ENCODE results near the gene SMIM15. TPM values are rescaled to one million over a fixed set of nuclear protein-coding genes. Genes with fewer than 3 reads are reported as not detected.
"Not testable (repeated sequence)": the region's sequence is repeated elsewhere in the genome, so short reads cannot be mapped to it uniquely, and the experiment has no call there.

Gene SMIM15
- total RNA-seq, 6 donors from 2014 or later = 6.4 to 51.1 (median 35.3) TPM

- no peak for ATAC-seq (ENCODE audit: low FRiP score in 2 of 2)
- no peak overlapping the region for H3K27ac ChIP-seq
- peaks cover 0 to 6% (median 0%) of the 10 kb centered on the region in 4 donors for H3K9me3 ChIP-seq
- no peaks in the 10 kb centered on the region for H3K36me3 ChIP-seq
- H3K4me3 ChIP-seq = no peak overlapping the region
- no peaks in the 10 kb centered on the region for H3K27me3 ChIP-seq
- TF ChIP-seq POLR2A (IDR thresholded peaks at IDR 0.05) (no peak), EP300 (IDR thresholded peaks at IDR 0.05) (no peak), POLR2AphosphoS5 (IDR thresholded peaks at IDR 0.05) (no peak), CTCF (IDR thresholded peaks at IDR 0.05) (no peak)
- no peak for DNase-seq
- H3K4me1 ChIP-seq = no peaks in the 10 kb centered on the region
- 92 to 96% methylated on average over 2 of the region's 2 CpGs for WGBS, 2 donors
Observed at GRCh38 chr5:61198606-61199005, 36.3 kb upstream of the SMIM15 start.

GRCh38 chr5:61187826-61188225 lies 25.6 kb upstream of the SMIM15 start:
- H3K27ac ChIP-seq; H3K36me3 ChIP-seq; H3K27me3 ChIP-seq; H3K4me1 ChIP-seq; DNase-seq; H3K9me3 ChIP-seq; ATAC-seq (ENCODE audit: low FRiP score in 2 of 2); H3K4me3 ChIP-seq: not testable (repeated sequence)
- 94 to 100% methylated on average over 2 of the region's 2 CpGs for WGBS, 2 donors

GRCh38 chr5:61187352-61187751 lies 25.1 kb upstream of the SMIM15 start:
- H3K27me3 ChIP-seq; H3K27ac ChIP-seq; H3K4me3 ChIP-seq; ATAC-seq (ENCODE audit: low FRiP score in 2 of 2); DNase-seq; H3K9me3 ChIP-seq; H3K36me3 ChIP-seq: not testable (repeated sequence)
- peaks cover 0 to 10% (median 2%) of the 10 kb centered on the region in 4 donors for H3K4me1 ChIP-seq

- 65 to 78% methylated on average over 2 of the region's 2 CpGs for WGBS, 2 donors
- Histone ChIP-seq H3K4me3 (no peak overlapping the region), H3K36me3 (no peaks in the 10 kb centered on the region), H3K27ac (no peak overlapping the region), H3K9me3 (no peaks in the 10 kb centered on the region), H3K4me1 (peaks cover 0 to 13% (median 2%) of the 10 kb centered on the region in 4 donors), H3K27me3 (no peaks in the 10 kb centered on the region)
- DNase-seq (no peak), ATAC-seq (ENCODE audit: low FRiP score in 2 of 2) (no peak)
- TF ChIP-seq POLR2AphosphoS5 (IDR thresholded peaks at IDR 0.05) (no peak), EP300 (IDR thresholded peaks at IDR 0.05) (no peak), CTCF (IDR thresholded peaks at IDR 0.05) (no peak), POLR2A (IDR thresholded peaks at IDR 0.05) (no peak)
Observed at GRCh38 chr5:61186634-61187033, 24.4 kb upstream of the SMIM15 start.

- H3K4me3 ChIP-seq = no peak overlapping the region
- no peaks in the 10 kb centered on the region for H3K27me3 ChIP-seq
- DNase-seq (no peak), ATAC-seq (ENCODE audit: low FRiP score in 2 of 2) (no peak)
- no peaks in the 10 kb centered on the region for H3K36me3 ChIP-seq
- H3K9me3 ChIP-seq = no peaks in the 10 kb centered on the region
- no peak for TF ChIP-seq CTCF (IDR thresholded peaks at IDR 0.05)
- no peak for TF ChIP-seq EP300 (IDR thresholded peaks at IDR 0.05)
- no peak for TF ChIP-seq POLR2AphosphoS5 (IDR thresholded peaks at IDR 0.05)
- TF ChIP-seq POLR2A (IDR thresholded peaks at IDR 0.05) = no peak
- peaks cover 0 to 13% (median 4%) of the 10 kb centered on the region in 4 donors for H3K4me1 ChIP-seq
- H3K27ac ChIP-seq = no peak overlapping the region
- 55 to 69% methylated on average over 2 of the region's 2 CpGs for WGBS, 2 donors
Observed at GRCh38 chr5:61184708-61185107, 22.4 kb upstream of the SMIM15 start.

- no peak for TF ChIP-seq POLR2AphosphoS5 (IDR thresholded peaks at IDR 0.05)
- no peak for TF ChIP-seq POLR2A (IDR thresholded peaks at IDR 0.05)
- TF ChIP-seq CTCF (IDR thresholded peaks at IDR 0.05) = no peak
- TF ChIP-seq EP300 (IDR thresholded peaks at IDR 0.05) = no peak
- DNase-seq (no peak), ATAC-seq (ENCODE audit: low FRiP score in 2 of 2) (no peak)
- no peaks in the 10 kb centered on the region for H3K36me3 ChIP-seq
- peaks cover 0 to 13% (median 4%) of the 10 kb centered on the region in 4 donors for H3K4me1 ChIP-seq
- 95 to 97% methylated on average over 1 of the region's 1 CpG for WGBS, 2 donors
- H3K9me3 ChIP-seq = no peaks in the 10 kb centered on the region
- H3K27ac ChIP-seq = no peak overlapping the region
- no peak overlapping the region for H3K4me3 ChIP-seq
- no peaks in the 10 kb centered on the region for H3K27me3 ChIP-seq
Observed at GRCh38 chr5:61183538-61183937, 21.3 kb upstream of the SMIM15 start.

Measured in upper lobe of left lung (tissue), 6 donors.